Stimulated activated CD4-positive, alpha-beta T cell treated with anti-CD3 and anti-CD28 coated beads, Interleukin-1b, Interleukin-23, amount 100 ng/mL, for 1 hour (primary cell): Measurements from ENCODE around the gene INTS6.

Experiments
- DNase-seq, 2 donors: peaks; one replicate each; pipeline ENCODE4 v3.0.0-alpha.2; 2020; ENCODE audit warnings: low read depth in 2 of 2

Gene INTS6

DNA sequence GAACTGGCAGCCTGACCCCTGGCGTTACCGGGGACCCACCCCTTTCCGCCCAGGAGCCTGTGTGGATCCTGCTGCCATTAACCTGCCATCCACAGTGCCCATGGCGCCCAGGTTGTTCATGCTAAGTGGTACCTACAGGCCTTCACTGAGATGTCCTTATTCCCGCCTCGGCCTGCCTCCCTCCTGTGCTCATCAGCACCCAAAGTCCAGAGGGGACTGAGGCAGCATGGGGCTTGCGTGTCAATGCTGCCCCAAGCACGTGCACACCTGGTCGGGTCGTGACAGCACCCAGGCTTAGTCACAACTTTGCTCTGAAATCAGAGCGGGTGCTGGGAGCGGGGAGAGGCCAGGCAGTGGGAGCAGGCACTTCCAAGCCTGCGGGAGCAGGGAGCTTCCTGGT lies 3.7 kb upstream of the INTS6 start:
- DNase-seq = no peak

DNA sequence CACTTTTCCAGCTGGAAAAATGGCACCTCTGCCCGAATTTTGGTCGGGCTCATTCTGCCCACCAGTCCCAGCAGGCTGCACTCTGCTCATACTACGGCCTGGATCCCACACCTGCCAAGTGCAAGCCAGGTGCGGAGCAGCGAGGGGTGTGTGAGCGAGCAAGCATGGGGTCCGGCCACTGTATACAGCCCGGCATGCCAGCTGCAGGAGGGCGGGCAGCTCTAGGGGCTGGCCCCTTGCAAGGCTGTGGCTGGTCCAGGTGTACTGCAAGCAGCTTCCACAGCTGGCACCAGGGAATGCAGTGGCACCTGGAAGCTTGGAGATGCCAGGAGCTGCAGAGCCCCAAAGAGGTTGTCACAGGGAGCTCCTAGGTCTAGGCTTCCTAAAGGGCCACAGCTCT lies 2.7 kb upstream of the INTS6 start:
- DNase-seq = no peak

DNA sequence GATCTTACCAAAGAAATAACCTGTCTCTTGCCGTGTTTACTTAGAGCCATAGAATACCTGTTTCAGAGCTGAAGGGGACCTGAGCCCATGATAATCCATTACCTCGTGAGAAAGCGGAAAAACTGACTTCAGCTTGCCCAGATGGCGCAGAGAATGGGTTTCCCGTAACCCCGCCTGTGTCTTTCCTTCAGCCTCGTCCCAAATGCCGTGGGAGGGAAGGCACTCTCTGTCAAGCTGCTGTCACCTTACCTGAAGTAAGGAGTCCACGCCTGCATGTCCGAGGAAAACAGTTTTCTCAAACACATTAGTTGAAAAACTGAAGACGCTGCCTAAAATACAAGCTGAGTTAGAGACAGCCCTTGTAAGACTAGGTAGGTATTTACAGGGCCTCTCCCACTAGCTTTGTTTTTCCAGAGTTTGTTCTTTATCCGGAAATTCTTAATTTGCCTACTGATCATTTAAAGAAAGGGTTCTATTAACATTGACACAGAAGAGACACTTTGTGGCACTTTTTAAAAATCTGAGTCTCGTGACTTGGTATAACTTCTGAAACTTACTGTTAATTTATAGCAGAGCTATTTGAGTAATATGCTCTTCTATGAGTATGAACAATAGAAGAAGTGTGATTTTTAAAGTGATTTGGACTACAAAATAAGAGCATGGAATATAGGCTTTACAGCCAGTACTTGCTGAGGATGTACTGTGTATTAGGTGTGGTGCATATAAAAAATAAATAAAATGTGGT lies 1.3 kb upstream of the INTS6 start:
- no peak for DNase-seq

DNA sequence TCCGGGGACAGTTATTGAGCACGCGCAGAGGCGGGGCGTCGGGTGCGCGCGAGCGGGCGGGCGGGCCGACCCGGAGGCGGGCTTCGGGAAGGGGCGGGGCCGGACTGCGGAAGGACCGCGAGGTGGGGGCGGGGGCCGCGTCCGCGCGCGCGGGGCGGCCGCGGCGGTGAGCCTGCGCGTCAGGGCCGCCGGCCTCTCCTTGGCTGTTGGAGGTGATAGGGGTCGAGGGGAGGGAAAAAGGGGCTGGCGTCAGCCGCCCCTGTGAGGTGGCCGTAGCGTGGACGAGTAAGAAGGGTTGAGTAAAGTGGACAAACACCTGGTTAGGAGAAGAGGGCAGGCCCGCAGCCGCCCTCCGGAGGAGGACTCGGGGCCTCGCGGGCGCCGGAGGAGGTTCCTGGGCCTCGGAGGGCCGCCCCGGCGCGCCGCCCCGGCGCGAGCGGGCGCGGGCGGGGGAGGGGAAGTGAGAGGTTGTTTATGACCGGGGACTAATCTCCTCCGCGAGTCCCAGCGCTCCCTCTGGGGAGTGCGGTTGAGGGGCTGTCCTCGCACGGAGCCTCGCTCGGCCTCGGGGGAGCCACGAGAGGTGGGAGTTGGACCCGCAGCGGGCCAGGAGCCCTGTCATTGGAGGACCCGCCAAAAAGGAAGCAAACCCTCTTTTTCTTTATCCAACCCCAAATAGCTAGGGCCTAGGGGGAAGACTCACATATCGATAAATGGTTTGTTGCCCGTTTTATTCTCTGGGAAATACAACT lies 547 bp upstream of the INTS6 start:
- DNase-seq = peak; percentile 59 to 67

DNA sequence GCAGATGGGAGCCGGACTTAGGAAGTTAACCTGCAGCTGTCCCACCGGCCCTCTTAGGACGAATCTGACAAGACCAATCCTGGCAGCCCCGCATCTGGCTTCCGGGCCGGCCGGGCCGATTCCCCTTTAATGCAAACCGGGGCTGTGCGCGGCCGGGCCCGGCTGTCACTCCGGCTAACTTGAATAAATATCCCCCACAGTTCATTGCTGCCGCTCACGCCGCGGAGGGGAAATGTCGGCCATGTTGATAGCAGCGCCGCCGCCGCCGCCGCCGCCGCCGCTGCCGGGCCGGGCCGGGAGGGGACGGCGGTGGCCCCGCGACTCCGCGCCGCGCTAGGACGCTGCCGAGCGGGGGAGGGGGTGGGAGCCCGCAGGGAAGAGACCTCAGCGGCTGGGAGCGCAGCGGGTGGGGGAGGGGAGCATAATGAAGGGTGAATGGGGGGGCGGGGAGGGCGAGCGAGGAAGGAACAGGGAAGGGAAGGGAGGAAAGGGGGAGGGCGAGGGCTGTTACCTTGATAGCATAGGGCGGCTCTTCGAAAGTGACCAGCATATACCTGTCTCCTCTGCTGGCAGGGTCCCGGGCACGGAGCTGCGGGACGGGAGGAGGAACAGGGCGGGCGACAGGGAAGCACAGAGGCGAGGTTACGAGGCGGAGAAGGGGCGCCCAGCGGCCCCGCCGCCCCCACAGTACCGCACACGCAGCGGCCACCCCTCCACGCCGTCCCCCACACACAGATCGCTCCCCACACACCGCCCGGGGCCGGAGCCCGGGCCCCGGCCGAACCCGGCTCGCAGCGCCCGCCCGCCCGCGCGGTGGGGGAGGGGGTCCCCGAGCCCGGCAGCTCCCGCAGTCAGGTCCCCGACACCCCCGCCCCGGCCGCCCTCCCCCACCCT lies 1.1 kb downstream of the INTS6 start:
- peak; percentile 28 to 50 for DNase-seq

DNA sequence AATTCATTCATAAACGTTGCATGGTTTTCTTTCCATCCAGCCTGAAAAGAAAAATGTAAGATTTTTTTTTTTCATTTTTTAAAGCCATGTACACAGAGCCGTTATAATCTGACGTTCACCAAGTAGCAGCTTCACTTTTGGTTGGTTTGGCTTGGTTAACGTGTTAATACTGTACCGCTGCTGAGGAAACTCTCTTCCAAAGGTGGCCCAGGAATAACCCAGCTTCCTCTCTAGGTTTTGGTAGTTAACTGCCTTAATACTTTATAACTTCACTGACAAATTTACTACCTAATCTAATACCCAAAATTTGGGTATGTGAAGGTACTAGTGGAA lies 1.7 kb downstream of the INTS6 start:
- DNase-seq = no peak

DNA sequence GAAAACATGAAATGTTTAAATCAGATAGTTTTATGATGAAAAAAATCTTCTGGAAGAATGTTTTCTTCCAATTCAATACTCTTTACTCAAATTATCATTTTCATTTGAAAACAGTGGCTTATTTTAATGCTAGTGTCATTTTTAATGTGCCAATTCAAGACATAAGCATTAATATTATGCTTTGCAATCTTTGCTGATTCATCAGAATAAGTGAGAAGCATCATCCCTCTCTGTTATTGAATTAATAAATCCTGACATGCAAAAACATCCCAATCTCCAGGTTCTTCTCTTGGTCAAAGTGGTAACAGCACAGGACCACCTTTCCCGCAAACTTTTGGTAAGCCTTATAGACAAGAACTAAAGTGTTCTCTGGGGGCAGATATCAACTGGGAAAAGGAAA lies 3.8 kb downstream of the INTS6 start:
- DNase-seq = no peak

DNA sequence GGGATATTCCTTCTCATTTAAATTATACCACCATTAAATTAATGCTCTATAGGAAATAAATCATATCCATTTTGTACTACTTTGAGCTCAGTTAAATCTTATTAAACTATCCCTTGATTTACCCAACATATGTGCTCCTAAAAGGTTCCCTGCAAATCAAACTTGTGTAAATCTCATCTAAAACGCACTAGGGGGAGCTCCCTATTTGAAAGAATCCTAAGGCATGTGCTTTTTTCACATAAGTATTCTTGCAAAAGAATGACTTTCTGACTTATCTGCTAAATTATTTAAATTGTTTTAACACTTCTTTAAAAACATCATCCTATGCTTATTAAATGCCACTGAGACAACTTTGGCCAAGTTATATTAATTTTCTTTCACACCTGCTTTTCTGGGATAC lies 7.9 kb downstream of the INTS6 start:
- DNase-seq = no peak

DNA sequence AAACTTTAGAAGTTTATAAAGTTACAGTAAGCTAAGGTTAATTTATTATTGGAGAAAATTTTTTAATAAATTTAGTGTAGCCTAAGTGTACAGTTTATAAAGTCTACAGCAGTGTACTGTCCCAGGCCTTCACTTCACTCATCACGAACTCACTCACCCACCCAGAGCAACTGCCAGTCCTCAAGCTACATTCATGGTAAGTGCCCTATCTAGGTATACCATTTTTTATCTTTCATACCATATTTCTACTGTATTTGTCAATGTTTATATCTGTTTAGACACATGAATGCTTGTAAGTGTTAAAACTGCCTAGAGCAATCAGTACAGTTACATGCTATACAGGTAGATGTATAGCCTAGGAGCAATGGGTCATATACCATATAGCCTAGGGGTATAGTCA lies 12.5 kb downstream of the INTS6 start:
- no peak for DNase-seq

DNA sequence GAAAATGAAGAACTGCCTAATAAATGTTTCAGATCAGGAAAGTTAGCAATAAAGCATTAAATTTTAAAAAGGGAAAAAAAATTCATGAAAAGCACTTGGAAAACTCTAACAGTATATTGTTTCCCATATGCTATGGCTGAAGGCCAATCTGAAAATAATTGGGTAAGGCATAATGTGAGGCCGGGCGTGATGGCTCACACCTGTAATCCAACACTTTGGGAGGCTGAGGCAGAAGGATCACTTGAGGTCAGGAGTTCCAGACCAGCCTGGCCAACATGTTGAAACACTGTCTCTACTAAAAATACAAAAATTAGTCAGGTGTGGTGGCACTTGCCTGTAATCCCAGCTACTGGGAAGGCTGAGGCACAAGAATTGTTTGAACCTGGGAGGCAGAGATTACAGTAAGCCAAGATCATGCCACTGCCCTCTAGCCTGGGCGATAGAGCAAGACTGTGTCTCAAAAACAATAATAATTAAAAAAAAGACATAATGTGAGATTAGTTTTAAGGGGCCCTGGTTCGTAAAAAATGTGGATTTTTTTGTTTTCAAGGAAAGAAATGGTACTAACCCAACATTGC lies 15.2 kb downstream of the INTS6 start:
- DNase-seq = no peak

DNA sequence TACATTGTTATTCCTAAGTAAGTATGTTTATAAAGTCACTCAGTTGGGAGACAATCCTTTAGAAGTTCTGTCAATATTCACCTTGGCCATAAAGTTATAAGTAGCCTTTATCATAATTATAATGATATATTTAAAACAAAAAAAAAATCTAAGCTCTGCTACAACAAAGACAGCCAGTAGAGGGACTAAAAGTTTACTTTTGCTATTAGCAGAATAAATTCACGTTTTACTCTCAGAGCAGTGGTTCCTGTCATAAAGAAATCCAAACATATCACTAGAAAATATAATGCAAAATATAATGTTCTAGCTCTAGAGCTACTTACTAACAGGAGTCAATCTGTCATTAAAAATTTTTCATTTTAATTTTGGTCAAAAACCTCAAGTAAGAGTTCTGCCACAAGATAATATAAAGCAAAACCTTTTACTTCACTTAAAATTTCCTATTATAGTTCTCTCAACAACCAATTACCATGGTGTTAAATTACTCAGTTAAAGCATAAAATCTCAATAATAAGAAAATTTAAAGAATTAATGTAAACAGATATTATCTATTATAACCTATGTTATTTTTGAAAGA lies 17.7 kb downstream of the INTS6 start:
- no peak for DNase-seq

DNA sequence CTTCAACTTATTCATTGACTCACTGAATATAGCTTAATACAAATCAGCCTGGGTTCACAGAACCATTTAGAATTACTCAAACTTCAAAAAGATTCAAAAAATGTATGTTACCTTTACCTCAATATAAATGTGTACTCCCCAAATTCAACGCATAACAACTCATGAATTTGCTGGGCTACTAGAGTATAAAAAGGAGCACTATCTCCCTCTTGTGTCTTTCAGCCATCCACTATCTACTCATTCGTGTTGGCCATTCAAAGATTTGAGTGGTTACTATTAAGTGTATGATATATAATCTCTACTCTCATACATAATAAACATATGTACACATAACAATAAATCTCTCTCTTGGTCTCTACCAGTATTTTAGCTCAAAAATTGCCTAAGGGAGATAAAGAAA lies 20.3 kb downstream of the INTS6 start:
- DNase-seq = no peak

DNA sequence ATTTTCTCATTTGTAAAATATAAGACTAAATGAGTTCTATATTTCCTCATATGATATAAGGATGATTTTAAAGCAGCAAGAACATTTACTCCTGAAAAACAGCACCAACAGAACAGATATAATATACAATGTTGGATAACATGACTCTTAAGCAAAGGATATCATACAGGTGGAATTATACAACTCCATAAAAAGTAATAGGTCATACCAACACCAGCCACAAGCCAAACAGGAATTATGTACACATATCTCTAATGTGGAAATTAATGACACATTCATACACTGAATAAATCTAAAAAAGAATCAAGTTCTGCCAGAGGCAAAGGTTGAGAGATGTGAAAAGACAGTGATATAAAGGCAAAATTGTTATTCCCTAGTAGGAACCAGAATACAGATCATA lies 25.9 kb downstream of the INTS6 start:
- no peak for DNase-seq

DNA sequence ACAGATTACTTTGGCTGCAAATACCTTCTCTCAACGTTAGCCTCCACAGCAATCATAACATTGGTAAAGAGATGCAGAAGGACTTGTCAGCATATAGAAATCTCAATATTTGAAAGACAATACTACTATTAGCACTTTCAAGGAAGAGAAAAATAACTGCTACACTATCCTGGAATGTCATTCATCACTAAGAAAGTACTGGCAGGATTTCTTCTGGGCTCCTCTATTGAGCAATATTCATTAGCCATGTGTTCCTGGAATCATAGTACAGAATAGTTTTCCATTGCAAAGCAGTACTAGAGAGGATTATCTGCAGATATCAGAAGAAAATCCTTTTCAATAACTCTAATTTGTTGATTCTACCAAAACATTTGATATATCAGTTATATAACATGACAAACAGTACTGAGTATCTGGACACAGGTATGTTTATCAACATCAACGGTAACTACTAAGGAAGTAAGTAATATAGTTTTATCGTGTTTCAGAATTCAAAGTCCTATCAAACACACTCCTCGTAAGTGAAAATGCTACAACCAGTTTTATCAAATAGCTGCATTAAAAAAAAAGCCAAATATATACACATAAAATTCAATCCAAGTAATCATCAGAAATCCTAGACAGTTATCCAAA lies 27.3 kb downstream of the INTS6 start:
- DNase-seq = no peak

DNA sequence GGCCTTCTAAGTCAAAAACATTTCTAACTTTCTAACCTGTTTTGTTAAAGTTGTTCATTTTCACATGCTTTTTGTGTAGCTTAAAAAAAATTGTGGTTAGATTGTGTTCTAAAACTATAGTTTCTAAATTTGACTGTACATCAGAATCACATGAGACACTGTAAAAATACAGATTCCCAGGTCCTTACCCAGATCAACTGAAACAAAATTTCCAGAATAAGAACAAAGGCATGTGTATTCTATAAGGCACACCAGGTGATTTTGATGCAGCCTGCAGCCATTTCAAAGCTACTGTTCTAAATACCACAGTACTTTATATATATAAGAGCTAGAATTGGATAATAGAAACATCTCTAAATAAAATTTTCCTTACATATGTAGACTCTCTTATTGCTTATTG lies 29.1 kb downstream of the INTS6 start:
- no peak for DNase-seq

DNA sequence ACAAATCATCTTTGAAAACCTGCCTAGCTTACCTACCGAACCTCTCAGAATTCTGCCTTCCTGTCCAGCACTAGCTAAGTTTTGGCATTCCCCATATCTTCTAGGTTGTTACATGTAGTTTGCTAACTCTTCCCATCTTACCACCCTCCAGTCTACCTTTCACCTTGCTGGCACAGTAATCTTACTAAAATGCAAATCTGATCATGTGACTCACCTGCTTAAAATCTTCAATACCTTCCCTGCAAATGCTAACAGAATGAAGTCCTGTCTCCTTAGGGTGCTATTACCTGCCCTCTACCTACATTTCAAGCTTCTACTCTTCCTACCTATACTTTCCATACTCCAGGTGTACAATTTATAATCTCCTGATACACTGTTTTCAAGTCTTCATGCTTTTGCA lies 30.4 kb downstream of the INTS6 start:
- no peak for DNase-seq

DNA sequence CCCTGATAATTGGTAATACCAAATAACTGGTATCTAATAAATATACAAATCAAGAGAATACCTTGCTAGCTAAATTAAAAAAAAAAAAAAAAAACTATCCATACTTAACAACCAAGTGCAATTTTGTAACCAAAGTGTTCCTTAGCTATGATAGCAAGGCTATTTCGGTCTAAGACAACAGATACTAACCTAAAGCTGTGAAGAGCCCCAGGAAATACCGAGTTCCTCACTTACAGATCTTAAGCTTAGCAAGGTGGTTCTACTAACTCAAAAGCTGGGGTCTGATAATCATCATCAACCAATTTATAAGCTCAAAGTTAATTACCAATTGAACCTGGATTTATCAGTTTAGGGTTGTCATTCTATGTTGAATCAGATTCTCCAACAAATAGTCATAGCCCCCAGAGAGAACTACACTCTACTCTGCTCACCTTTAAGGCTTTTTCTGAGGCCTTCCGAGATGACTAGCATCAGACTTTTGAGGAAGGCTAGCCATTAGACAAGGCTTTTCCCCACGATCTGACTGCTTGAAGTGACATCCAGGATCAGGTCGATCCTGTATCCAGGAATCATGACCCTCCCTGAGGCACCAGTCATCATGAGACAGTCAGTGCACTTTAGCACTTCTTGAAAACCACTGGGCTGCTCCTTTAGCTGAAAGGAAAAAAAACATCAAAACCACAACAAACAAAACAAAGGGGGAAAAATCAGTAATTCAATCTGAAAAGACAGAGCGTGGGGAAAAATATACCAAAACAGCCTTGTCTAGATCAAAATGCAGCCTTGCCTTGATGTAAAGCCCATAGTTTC lies 31.9 kb downstream of the INTS6 start:
- no peak for DNase-seq

DNA sequence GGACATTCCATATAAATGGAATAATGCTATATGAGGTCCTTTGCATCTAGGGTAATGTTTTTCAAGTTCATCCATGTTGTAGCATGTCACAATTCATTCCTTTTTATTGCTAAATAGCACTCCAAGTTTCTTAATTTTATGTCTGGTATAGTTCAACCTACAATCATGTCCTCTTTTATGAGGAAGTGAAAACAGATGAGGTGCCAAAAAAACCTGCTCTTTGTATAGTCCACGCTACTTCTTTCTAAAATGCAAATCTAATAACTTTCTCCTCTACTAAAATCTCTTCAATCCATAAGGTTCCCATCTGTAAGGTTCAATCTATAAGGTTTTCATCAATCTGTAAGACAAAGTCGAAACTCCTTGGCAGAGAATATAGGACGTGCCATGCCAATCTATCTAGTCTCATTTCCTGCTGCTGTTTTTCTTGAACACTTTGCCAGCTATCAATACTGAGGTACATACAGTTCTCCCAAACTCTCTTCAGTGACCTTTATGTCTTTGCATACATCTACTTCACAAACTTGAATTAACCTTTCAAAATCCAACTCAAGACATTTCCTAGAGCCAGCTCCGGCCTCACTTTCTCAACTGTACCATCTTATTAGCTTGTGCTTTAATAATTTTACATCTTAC lies 33.7 kb downstream of the INTS6 start:
- no peak for DNase-seq

DNA sequence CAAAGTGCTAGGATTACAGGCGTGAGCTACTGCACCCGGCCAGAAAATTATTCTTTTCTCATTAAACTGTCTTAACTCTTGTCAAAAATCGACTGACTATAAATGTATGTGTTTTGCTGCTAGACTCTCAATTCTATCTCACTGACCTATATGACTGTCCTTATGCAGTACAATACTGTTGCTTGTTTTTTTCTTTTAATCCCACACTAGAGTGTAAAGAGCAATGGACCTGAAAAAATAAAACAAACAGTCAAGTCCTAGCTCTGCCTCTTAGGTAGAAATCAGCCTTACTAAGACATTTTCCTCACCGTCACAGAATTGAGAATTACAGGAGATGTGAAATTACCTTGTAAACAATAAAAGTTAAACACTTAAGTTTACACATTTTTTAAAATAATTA lies 35.1 kb downstream of the INTS6 start:
- no peak for DNase-seq

DNA sequence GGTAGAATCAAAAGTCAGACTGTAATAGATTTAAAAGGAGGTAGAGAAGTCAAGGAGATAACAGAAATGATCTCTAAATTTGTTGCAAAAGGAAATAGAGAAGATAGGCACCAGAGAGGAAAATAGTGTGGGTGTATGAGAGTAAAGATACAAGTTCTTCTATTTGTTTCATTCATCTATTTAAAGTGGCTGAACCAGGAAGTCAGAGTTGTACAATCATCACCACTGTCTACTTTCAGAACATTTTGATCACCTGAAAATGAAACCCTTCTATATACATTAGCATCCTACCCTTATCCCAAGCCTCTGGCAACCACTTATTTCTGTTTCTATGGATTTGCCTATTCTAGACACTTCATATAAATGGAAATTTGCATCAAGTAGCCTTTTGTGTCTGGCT lies 36.7 kb downstream of the INTS6 start:
- no peak for DNase-seq
